Esophagus muscularis mucosa (tissue), 4 donors: ENCODE data around the gene STN1.

Experiments
- CTCF ChIP-seq, 3 experiments: fragments of 200-600 bp in 2 of 3; fragments of 450-650 bp in 1 of 3; sonication (generic) in 2 of 3; IDR thresholded peaks; one replicate each; pipeline ENCODE4 v1.5.1; 2017 to 2019; ENCODE audit warnings: antibody characterized with exemption in 3 of 3, mild to moderate bottlenecking in 2 of 3, moderate library complexity in 1 of 3
- EP300 ChIP-seq: sonication (generic); formaldehyde crosslinking; IDR thresholded peaks from one replicate; pipeline ENCODE4 v1.6.1; 2017; ENCODE audit warnings: antibody characterized with exemption
- POLR2A ChIP-seq: fragments of 450-650 bp; IDR thresholded peaks from one replicate; pipeline ENCODE4 v1.6.1; 2017; ENCODE audit warnings: antibody characterized with exemption, moderate library complexity, mild to moderate bottlenecking, low read depth
- POLR2AphosphoS5 ChIP-seq, 2 donors: sonication (generic); formaldehyde crosslinking; IDR thresholded peaks; one replicate each; pipeline ENCODE4 v1.6.1; 2017; ENCODE audit warnings: antibody characterized with exemption in 2 of 2

- no peak for TF ChIP-seq CTCF (IDR thresholded peaks at IDR 0.05)
- TF ChIP-seq EP300: no peak
- TF ChIP-seq POLR2A: no peak
- TF ChIP-seq POLR2AphosphoS5 (IDR thresholded peaks at IDR 0.05): no peak
Observed at GRCh38 chr10:103932271-103932670, 14.3 kb upstream of the STN1 start.
